Neural progenitor cell (in vitro differentiated cells): ENCODE measurements around the gene PIP4K2A.

Experiments used
- EZH2 ChIP-seq: fragments of 200-600 bp; sonication (generic); IDR thresholded peaks from 2 replicates; pipeline ENCODE4 v1.6.1; 2017; ENCODE audit warnings: antibody characterized with exemption, mild to moderate bottlenecking, moderate library complexity
- EZH2phosphoT487 ChIP-seq: fragments of 200-600 bp; sonication (generic); IDR thresholded peaks from 2 replicates; pipeline ENCODE4 v1.6.1; 2017; ENCODE audit warnings: antibody characterized with exemption
- TF ChIP-seq, protein P1 (sequence below): fragments of 200-600 bp; sonication (generic); IDR thresholded peaks from 2 replicates; pipeline ENCODE4 v1.5.1; 2017; ENCODE audit warnings: antibody characterized with exemption, mild to moderate bottlenecking

- TF ChIP-seq EZH2phosphoT487: no peak
- TF ChIP-seq, protein P1, sequence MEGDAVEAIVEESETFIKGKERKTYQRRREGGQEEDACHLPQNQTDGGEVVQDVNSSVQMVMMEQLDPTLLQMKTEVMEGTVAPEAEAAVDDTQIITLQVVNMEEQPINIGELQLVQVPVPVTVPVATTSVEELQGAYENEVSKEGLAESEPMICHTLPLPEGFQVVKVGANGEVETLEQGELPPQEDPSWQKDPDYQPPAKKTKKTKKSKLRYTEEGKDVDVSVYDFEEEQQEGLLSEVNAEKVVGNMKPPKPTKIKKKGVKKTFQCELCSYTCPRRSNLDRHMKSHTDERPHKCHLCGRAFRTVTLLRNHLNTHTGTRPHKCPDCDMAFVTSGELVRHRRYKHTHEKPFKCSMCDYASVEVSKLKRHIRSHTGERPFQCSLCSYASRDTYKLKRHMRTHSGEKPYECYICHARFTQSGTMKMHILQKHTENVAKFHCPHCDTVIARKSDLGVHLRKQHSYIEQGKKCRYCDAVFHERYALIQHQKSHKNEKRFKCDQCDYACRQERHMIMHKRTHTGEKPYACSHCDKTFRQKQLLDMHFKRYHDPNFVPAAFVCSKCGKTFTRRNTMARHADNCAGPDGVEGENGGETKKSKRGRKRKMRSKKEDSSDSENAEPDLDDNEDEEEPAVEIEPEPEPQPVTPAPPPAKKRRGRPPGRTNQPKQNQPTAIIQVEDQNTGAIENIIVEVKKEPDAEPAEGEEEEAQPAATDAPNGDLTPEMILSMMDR: no peak
- no peak for TF ChIP-seq EZH2
These were observed 86.1 kb downstream of the PIP4K2A start for GRCh38 chr10:22628309-22628708.
